Breast epithelium (tissue), 4 donors: Measurements from ENCODE around the gene CDK5R2. TPM values are rescaled to one million over a fixed set of nuclear protein-coding genes. Genes with fewer than 3 reads are reported as not detected.

Experiments
- DNase-seq, 2 donors: peaks; one replicate each; pipeline ENCODE4 v3.0.0-alpha.2; 2019; ENCODE audit warnings: low spot score in 2 of 2
- H3K27ac ChIP-seq, 2 donors: fragments of 200-600 bp; sonication (generic) in 1 of 2; one replicate each; pipeline ENCODE4 v1.5.1; 2016 to 2019; ENCODE audit warnings: mild to moderate bottlenecking in 1 of 2
- H3K27me3 ChIP-seq, 2 donors: fragments of 200-600 bp; sonication (generic) in 1 of 2; one replicate each; pipeline versions ENCODE4 v1.5.1 to v1.6.0; 2017 to 2019; ENCODE audit warnings: control low read depth in 1 of 2, mild to moderate bottlenecking in 1 of 2
- H3K36me3 ChIP-seq: fragments of 200-600 bp; one replicate; pipeline ENCODE4 v1.5.1; 2019
- H3K4me1 ChIP-seq, 2 donors: fragments of 200-600 bp; sonication (generic); one replicate each; pipeline ENCODE4 v1.5.1; 2016 to 2019; ENCODE audit warnings: control low read depth in 1 of 2
- H3K4me3 ChIP-seq, 3 donors: fragments of 200-600 bp; sonication (generic); 1 replicate in 2 of 3; 2 replicates in 1 of 3; pipeline ENCODE4 v1.5.1; 2016 to 2019; ENCODE audit warnings: mild to moderate bottlenecking in 3 of 3, moderate library complexity in 2 of 3
- H3K9me3 ChIP-seq, 2 donors: fragments of 200-600 bp; sonication (generic) in 1 of 2; one replicate each; pipeline ENCODE4 v1.5.1; 2016 to 2019; ENCODE audit warnings: control low read depth in 1 of 2
- POLR2A ChIP-seq: fragments of 450-650 bp; IDR thresholded peaks from one replicate; pipeline ENCODE4 v1.6.1; 2016; ENCODE audit warnings: antibody characterized with exemption, mild to moderate bottlenecking, moderate library complexity
- POLR2AphosphoS5 ChIP-seq, 3 donors: sonication (generic); formaldehyde crosslinking; IDR thresholded peaks; one replicate each; pipeline ENCODE4 v1.6.1; 2017; ENCODE audit warnings: antibody characterized with exemption in 3 of 3
- intact Hi-C: fragments of 100-400 bp; cut with DNase I; formaldehyde crosslinking; loops from one replicate; pipeline ENCODE4 v1.15.1; 2023; ENCODE audit warnings: low total_unique reads
- total RNA-seq, 3 donors: library from RNA; depleted of rRNA; stranded (reverse); fragments of >200 nt; gene quantifications; one replicate each; pipeline ENCODE4 v1.1.0, GENCODE V29; 2016
- TF ChIP-seq, protein P1 (sequence below), 3 donors: fragments of 450-650 bp; IDR thresholded peaks; one replicate each; pipeline ENCODE4 v1.5.1; 2016 to 2017; ENCODE audit warnings: antibody characterized with exemption in 3 of 3, mild to moderate bottlenecking in 3 of 3, moderate library complexity in 3 of 3

CDK5R2 gene
- total RNA-seq, 3 donors from 2014 or later, result not detected

DNA sequence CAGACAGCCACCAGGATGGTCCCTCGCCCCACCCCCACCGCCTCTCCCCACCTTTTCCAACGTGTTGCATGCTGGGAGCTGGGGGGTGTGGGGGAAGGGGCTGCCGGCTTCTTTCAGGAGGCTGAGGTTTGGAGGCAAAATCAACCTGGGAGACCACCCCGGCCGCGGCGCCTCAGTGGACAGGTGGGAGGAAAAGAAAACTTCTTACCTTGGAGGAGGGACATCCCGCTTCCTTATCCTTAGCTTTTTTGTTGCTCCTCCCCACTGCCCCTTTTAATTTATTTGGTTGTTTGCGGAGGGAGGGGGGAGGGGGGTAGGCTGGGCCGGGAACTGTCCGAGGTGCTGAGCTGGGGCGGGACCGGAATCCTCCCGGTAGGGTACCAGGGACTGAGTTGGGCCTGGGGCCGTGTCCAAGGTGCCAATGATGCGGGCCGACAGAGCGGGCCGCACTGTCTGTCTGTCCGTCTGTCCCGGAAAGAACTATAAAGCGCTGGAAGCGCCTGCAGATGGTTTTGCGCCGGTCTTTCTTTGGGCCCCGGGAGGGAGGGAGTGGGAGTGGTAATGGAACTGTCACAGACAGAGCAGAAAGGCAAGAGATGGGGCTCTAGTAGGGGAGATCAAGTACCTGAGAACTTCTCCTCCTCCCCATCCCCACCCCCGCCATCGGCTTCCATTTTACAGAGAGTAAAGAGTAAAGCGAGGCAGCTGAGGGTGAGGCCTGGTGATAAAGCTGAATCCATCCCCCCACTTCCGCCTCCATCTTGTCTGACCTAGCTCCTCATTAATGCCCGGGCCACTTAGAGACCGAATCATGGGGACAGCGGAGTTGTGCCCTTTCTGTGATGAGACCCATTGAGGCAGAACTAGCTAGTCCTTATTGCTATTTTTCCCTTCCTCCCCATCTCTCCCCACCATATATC is 2.4 kb downstream of the CDK5R2 start:
- no peak for DNase-seq
- no peak overlapping the region for H3K4me3 ChIP-seq
- H3K27me3 ChIP-seq, result peaks cover 29 to 90% of the 10 kb centered on the region in 2 donors
- TF ChIP-seq POLR2AphosphoS5 (IDR thresholded peaks at IDR 0.05) (no peak), POLR2A (no peak)
- TF ChIP-seq, protein P1, sequence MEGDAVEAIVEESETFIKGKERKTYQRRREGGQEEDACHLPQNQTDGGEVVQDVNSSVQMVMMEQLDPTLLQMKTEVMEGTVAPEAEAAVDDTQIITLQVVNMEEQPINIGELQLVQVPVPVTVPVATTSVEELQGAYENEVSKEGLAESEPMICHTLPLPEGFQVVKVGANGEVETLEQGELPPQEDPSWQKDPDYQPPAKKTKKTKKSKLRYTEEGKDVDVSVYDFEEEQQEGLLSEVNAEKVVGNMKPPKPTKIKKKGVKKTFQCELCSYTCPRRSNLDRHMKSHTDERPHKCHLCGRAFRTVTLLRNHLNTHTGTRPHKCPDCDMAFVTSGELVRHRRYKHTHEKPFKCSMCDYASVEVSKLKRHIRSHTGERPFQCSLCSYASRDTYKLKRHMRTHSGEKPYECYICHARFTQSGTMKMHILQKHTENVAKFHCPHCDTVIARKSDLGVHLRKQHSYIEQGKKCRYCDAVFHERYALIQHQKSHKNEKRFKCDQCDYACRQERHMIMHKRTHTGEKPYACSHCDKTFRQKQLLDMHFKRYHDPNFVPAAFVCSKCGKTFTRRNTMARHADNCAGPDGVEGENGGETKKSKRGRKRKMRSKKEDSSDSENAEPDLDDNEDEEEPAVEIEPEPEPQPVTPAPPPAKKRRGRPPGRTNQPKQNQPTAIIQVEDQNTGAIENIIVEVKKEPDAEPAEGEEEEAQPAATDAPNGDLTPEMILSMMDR (IDR thresholded peaks at IDR 0.05), result no peak
- H3K36me3 ChIP-seq, result no peaks in the 10 kb centered on the region
- intact Hi-C loops, result no loop called here
- H3K27ac ChIP-seq, result no peak overlapping the region
- H3K9me3 ChIP-seq, result no peaks in the 10 kb centered on the region
- H3K4me1 ChIP-seq, result peaks cover 3 to 12% of the 10 kb centered on the region in 2 donors

DNA sequence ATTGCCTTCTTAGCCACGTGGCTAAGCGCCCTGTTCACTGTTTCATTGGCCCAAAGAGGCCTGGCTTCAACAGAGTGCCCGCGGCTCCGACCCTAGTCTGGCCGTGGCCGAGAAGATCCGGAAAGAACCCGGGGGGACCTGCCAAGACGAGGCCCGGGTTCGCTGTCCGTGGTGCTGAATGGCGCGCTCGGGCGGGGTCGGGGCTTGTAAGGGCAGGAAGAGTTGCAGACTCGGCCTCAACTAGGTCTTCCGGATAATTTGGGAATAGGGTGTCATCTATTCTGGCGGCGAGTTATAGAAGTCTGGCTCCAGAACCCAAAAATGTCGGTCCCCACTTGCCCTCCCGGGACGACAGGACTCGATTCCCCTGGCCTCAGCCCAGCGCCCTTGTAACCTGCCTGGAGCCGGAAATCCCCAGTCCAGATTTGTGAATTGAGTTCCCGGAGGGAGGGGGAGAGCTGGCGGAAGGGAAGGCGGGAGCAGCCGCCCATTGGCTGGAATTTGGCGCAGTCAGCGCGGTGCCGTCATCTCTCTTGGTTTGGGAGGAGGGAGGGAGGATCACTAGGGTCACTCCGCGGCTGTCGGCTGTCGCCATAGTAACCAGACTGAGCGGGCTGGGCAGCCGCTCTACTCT is 3.5 kb downstream of the CDK5R2 start:
- H3K4me3 ChIP-seq, result no peak overlapping the region

DNA sequence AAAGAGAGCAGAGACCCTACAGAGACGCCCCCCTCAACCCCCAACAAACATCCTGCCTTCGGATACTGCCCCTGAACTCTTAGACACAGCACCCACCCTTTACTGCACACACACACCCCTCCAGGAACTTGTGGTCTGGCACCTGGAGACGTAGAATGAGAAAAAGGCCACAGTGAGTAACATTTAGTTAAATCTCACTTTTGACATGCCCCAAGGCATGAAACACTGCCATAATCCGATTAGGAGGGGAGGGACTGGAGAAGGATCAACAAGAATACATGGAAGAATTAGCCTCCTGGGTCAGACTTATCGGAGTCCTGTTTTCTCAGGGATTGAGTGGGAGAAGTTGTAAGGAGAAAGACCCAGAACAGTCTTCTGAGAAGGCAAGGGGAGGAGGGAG is 4.1 kb downstream of the CDK5R2 start:
- intact Hi-C loops, result no loop called here
- no peaks in the 10 kb centered on the region for H3K9me3 ChIP-seq

More for the DNA sequence above, 3.5 kb downstream of the CDK5R2 start:
- intact Hi-C loops, result no loop called here
- TF ChIP-seq POLR2AphosphoS5 (IDR thresholded peaks at IDR 0.05) (no peak), POLR2A (no peak)
- TF ChIP-seq, protein P1 (IDR thresholded peaks at IDR 0.05), result no peak
- no peak overlapping the region for H3K27ac ChIP-seq
- peaks cover 3 to 12% of the 10 kb centered on the region in 2 donors for H3K4me1 ChIP-seq
- H3K27me3 ChIP-seq, result peaks cover 29 to 79% of the 10 kb centered on the region in 2 donors
- H3K36me3 ChIP-seq, result no peaks in the 10 kb centered on the region
- H3K9me3 ChIP-seq, result no peaks in the 10 kb centered on the region
- no peak for DNase-seq

DNA sequence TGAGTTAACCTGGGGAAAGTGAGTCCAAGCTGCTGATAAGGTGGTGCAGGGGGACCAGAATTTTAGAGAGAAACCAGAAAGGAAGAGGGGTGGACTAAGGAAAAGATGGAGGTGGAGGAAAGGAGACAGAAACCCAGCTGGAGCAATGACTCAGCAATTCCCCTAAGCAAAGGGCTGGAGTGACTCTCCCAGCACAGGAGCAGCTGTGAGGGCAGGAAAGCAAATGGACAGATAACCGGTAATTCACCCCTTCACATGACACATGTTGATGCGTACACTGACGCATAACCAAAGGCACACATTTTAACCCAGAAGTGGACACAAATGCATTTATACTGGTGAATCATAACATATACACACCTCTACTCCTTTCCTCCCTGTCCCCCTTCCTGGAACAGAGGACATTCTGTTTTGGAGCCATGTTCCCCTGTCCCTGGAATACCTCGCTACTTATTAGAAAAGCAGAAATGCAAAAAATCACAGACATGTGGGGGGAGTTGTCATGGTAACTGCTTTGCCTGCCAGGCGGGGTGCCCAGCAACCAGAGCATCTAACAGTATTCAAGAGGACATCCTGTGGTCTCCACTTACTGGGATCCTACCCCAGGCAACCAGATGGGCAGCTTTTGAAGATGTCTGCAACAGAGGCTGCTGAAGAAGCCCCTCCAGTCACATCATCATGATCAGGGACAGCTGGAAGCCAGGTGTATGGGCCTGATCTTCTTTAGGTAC is 4.7 kb downstream of the CDK5R2 start:
- Histone ChIP-seq H3K4me3 (no peak overlapping the region), H3K9me3 (no peaks in the 10 kb centered on the region), H3K27me3 (peaks cover 29 to 71% of the 10 kb centered on the region in 2 donors), H3K4me1 (peaks cover 3 to 12% of the 10 kb centered on the region in 2 donors), H3K27ac (no peak overlapping the region), H3K36me3 (no peaks in the 10 kb centered on the region)
- TF ChIP-seq POLR2AphosphoS5 (IDR thresholded peaks at IDR 0.05), result no peak
- TF ChIP-seq, protein P1 (IDR thresholded peaks at IDR 0.05), result no peak
- TF ChIP-seq POLR2A, result no peak
- intact Hi-C loops, result no loop called here
- no peak for DNase-seq

More for the DNA sequence above, 4.1 kb downstream of the CDK5R2 start:
- H3K4me1 ChIP-seq, result peaks cover 3 to 12% of the 10 kb centered on the region in 2 donors
- H3K36me3 ChIP-seq, result no peaks in the 10 kb centered on the region
- no peak overlapping the region for H3K4me3 ChIP-seq
- no peak for TF ChIP-seq POLR2A
- TF ChIP-seq, protein P1 (IDR thresholded peaks at IDR 0.05), result no peak
- TF ChIP-seq POLR2AphosphoS5 (IDR thresholded peaks at IDR 0.05), result no peak
- DNase-seq, result no peak
- H3K27ac ChIP-seq, result no peak overlapping the region
- peaks cover 29 to 73% of the 10 kb centered on the region in 2 donors for H3K27me3 ChIP-seq
